Vagina (tissue), 2 donors: Measurements from ENCODE around the gene EFCC1.

Experiments
- CTCF ChIP-seq, 3 experiments: fragments of 450-650 bp in 2 of 3; fragments of 200-600 bp in 1 of 3; sonication (generic) in 1 of 3; IDR thresholded peaks; one replicate each; pipeline ENCODE4 v1.5.1; 2017 to 2019; ENCODE audit warnings: antibody characterized with exemption in 3 of 3, mild to moderate bottlenecking in 2 of 3, moderate library complexity in 2 of 3
- POLR2AphosphoS5 ChIP-seq, 2 donors: sonication (generic); formaldehyde crosslinking; IDR thresholded peaks; one replicate each; pipeline ENCODE4 v1.9.0; 2017; ENCODE audit warnings: antibody characterized with exemption in 2 of 2, mild to moderate bottlenecking in 2 of 2, low read depth in 1 of 2; ENCODE audit not compliant: insufficient read depth in 1 of 2

- TF ChIP-seq CTCF (IDR thresholded peaks at IDR 0.05) (no peak), POLR2AphosphoS5 (IDR thresholded peaks at IDR 0.05; ENCODE audit: insufficient read depth in 1 of 2, low read depth in 1 of 2) (no peak)
Observed at GRCh38 chr3:129081503-129081902, 80.4 kb downstream of the EFCC1 start.
